COLO668 (cell line): Measurements from ENCODE around the gene HGS.

ENCODE experiments used
- DNase-seq: peaks from one replicate; lab custom pipeline; 2025; ENCODE audit not compliant: unreplicated experiment; lab: John Stamatoyannopoulos, UW

HGS gene, protein sequence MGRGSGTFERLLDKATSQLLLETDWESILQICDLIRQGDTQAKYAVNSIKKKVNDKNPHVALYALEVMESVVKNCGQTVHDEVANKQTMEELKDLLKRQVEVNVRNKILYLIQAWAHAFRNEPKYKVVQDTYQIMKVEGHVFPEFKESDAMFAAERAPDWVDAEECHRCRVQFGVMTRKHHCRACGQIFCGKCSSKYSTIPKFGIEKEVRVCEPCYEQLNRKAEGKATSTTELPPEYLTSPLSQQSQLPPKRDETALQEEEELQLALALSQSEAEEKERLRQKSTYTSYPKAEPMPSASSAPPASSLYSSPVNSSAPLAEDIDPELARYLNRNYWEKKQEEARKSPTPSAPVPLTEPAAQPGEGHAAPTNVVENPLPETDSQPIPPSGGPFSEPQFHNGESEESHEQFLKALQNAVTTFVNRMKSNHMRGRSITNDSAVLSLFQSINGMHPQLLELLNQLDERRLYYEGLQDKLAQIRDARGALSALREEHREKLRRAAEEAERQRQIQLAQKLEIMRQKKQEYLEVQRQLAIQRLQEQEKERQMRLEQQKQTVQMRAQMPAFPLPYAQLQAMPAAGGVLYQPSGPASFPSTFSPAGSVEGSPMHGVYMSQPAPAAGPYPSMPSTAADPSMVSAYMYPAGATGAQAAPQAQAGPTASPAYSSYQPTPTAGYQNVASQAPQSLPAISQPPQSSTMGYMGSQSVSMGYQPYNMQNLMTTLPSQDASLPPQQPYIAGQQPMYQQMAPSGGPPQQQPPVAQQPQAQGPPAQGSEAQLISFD

GRCh38 chr17:81683584-81684441, at the start of gene HGS, which contains the start of gene ARL16:
Gene HGS (plus strand): TSS chr17:81684011. CDS start chr17:81684067, 56 bp downstream.
Gene ARL16 (minus strand): TSS chr17:81683797. CDS start chr17:81683753, 44 bp downstream.
- DNase-seq = peak; percentile 97

DNA sequence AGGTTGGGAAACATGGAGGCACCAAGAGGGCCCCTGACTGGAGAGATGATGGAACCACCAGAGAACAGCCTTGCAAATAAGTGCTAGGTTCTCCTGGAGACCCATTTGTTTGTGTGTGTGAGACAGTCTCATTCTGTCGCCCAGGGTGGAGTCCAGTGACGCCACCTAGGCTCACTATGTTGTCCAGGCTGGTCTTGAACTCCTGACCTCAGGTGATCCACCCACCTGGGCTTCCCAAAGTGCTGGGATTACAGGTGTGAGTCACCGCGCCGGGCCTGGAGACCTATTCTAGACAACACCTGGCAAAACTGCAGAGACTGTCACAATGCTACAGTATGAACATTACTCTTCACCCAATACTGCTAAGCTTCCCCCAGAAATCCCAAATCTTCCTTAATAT, 48.4 kb upstream of the HGS start:
- no peak for DNase-seq

DNA sequence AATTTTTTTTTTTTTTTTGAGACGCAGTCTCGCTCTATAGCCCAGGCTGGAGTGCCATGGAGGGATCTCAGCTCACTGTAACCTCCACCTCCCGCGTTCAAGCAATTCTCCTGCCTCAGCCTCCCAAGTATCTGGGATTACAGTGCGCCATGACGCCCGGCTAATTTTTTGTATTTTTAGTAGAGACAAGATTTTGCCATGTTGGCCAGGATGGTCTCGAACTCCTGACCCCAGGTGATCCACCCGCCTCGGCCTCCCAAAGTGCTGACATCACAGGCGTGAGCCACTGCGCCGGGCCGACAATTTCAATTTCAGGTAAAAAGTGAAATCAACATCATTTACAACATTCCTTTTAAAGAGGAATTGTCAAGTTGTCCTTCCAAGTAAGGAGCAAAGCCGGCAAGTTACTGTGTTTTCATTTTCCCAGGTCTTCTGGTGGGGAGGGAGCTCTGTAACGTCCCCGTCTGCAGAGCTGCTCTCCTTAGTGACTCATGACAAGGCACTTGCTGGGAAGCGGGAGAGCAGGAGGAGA, 47.8 kb upstream of the HGS start:
- DNase-seq = no peak

DNA sequence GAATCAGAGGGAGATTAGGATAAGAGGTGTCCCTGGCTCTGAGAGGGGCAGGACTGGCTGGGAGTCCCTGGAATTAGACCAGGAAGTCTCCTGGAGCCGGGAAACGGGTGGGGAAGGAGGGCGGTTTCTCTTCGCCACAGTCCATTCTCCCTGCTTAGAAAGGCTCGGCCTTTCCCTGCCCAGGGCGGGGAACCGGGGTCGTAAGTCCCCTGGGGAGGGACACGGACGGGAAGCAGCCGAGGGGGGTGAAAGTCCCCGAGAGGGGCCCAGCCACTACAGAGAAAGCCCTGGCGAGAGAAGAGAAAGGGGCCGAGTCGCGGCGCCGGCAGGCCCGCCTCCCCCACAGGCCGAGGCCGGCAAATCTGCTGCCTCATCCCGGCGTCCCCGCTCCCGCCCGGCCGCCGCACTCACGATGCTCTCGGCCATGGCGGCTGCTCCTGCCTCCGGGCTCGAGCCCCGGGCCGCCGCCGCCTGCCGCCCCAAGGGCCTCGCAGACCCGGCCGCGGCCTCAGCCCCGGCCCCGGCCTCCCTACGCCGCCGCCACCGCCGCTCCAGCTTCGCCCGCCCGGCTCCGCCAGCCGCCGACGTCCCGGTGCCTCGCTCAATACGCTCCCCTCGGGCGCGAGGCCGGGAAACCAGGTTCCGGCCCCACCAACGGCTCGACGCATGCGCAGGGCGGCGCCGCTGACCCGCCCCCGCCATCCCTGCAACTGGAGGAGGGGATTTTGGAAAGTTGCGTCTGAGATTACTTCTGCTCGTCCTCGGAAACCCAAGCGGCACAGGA, 47.1 kb upstream of the HGS start, which contains the start of the genes NPLOC4 and TSPAN10:
Gene NPLOC4, minus strand, starts transcription at position 608 of the 784 bp plus-strand sequence. Its CDS starts 182 bp downstream, at position 426.
Gene TSPAN10, plus strand, starts transcription at position 692 of the 784 bp plus-strand sequence. CDS start 5,217 bp downstream, outside the sequence.
- DNase-seq = peak; percentile 80

DNA sequence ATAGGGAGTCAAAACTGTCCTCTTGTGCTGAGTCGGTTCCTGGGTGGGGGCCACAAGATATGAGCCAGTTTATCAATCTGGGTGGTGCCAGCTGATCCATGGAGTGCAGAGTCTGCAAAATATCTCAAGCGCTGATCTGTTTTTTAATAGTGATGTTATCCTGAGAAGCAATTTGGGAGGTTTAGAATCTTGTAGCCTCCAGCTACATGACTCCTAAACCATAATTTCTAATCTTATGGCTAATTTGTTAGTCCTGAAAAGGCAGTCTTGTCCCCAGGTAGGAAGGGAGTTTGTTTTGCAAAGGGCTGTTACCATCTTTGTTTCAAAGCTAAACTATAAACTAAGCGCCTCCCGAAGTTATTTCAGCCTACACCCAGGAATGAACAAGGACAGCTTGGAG, 45.1 kb upstream of the HGS start:
- DNase-seq = no peak

- no peak for DNase-seq
These were observed 43.8 kb upstream of the HGS start for GRCh38 chr17:81640011-81640410.

GRCh38 chr17:81641825-81642489, 41.9 kb upstream of the HGS start:
- DNase-seq = no peak

DNA sequence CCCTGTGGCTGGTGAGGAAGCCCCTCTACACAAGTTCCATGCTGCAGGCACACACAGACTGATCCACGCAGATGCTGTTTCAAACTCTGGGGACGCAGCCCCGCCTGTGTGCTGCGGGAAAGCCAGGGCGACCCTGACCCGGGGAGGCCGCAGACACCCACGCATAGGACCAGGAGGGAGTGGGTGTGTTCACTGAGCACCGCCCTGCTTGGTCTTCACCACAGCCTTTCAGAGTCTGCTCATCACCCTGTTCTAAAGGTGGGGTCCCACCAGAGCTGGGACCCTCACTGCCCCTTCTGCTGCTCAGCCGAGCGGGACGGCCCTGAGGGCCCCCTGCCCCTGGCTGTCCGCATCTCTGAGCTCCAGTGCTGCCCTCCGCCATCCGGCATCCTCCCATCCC, 39.3 kb upstream of the HGS start:
- no peak for DNase-seq

- DNase-seq = no peak
These were observed 38.5 kb upstream of the HGS start for GRCh38 chr17:81644976-81645952.

DNA sequence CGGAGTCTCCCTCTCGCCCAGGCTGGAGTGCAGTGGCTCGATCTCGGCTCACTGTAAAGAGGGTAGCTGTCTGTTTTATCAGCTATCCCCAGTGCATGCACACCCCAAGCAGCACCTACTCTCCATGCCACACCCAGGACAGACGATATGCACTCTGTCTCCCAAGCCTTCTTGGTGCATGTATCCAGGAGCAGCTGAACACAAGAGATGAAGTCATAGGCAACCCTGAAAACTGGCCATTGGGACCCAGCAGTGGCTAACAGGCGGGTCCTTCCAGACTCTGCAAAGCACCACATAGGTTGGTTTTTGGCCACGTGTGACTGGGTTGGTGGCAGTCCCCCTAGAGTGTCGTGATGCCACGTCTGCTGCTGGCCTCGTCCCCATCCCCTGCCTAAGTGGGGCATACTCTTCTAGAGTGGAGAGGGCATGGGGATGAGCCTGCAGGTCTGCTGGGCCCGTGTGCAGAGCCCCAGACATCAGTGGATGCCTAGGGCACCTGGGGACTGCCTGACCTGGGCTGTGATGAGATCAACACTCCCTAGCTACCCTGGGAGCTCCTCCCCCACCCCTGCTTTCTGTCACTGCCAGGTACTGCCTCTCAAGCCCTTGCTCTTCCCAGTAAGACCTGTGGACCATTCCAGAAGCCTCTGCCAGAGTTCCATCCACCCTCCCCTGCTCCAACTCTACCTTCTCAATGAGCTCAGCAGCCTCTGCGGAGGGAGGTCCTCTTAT, 36.8 kb upstream of the HGS start:
- no peak for DNase-seq

- no peak for DNase-seq
These were observed 36.2 kb upstream of the HGS start for GRCh38 chr17:81647640-81648012.

DNA sequence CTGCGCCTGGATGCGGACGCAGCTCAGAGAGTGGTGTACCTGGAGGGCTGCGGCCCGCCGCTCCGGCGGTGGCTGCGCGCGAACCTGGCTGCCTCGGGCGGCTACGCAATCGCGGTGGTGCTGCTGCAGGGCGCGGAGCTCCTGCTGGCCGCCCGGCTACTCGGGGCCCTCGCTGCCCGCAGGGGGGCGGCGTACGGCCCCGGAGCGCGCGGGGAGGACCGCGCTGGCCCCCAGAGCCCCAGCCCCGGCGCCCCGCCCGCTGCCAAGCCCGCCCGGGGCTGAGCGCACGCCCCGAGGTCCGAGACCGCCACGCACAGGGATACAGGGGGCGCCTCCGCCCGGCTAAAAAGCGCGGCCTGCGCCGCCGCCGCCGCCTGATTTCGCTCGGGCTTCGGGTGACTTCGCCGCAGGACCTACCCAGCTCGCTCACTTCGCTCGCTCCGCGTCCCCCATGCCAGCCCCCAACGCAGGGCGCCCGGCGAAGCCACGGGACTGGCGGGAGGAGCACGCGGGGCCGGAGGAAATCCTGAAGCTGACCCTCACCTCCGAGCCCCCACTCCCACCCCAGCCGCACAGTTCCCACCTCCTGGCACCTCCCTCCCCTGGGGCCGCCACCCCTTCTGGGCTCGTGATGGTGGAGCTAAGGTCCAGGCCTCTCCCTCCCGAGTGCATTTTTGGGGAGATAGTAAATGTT, 35.7 kb upstream of the HGS start:
- no peak for DNase-seq

DNA sequence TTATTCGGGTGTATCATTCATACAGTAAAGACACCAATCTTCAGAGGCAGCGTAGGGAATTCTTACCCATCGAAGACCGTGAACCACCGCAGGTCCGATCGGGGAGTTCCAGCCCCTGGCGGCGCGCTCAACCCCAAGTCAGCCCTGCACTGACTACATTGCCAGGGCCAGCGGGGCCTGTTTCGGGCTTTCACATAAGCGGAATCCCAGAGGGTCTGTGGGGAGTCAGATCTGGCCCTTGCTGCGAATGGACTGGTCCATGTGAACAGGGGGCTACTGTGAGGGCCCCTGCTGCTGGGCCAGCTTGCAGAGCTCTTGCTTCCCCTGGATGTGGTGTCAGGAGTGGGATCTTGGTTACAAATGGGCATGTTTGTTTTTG, 35.1 kb upstream of the HGS start:
- no peak for DNase-seq

DNA sequence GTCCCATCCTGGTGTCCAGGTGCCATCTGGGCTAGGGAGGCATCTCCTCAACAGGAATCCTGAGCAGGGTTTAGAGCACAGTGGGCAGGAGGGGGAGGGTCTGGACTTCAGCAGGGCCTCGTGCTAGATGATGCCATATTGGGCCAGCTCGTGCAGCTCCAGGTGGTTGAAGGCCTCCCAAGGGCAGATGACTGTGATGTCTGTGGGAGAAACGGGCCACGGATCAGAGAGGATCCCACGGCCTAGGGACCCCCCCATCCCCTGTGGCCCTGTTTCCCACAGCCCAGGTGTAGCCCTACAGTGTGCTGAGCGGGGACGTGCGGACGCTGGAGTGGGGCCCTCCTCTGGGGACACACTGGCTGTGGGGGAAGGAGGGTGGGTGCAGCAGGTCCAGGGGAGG, 32.9 kb upstream of the HGS start:
- DNase-seq = no peak

- DNase-seq = peak; percentile 3
These were observed 32.1 kb upstream of the HGS start for GRCh38 chr17:81651692-81652091.

DNA sequence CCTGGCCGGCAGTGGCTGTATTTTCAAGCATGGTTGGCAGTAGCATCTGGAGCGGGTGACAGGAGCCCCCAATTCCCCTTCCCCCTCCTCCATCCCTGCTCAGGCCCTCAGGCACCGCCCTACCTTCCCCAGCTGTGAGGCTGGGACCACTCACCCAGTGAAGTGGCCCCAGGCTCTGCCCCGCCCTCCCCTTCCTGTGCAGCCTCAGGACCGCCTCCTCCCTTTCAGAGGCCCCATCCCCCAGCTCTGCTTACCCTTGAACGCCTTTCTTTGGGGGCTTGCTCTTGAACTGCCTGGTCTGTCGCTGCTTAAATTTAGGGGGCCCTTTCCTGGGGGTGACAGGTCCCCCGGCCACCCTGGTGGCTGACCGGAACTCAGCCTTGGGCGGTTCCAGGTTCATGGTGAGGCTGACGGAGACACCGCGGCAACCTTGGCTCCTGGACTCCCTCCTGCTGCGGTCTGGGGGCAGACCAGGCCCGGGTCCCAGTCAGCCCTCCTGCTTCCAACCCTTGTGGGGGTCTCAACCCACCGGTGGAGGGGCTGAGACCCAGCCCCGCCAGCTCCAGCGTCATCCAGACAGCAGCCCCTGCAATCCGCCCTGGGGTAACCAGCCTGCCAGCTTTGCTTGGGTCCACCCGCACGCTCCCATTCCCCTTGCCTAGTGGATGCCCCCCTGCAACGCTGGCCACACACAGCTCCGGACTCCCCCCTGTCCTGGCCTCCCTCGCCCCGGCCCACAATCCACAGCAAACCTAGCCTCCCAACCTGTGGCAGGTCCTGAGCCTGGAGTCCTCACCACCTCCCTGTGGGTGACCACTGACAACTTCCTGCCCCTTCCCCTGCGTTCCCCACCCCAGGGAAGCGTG, 30.7 kb upstream of the HGS start:
- no peak for DNase-seq
